HepG2 (cell line): ENCODE data around the gene PLIN4. TPM values are rescaled to one million over a fixed set of nuclear protein-coding genes. Genes with fewer than 3 reads are reported as not detected.
A peak's percentile ranks its signal among the peaks of the same experiment; 100 is the strongest.

Experiments used
- ATF7 ChIP-seq, 2 experiments: fragments of 450-650 bp in 1 of 2; sonication (generic) in 1 of 2; formaldehyde crosslinking in 1 of 2; IDR thresholded peaks; 2 replicates each; pipeline versions ENCODE4 v1.4.0 to v1.6.1; 2016 to 2020; ENCODE audit warnings: antibody characterized with exemption in 1 of 2, mild to moderate bottlenecking in 1 of 2, missing genetic modification reagents in 1 of 2
- GATAD1 ChIP-seq: IDR thresholded peaks from 2 replicates; pipeline ENCODE4 v1.6.1; 2016; ENCODE audit warnings: missing genetic modification reagents, missing compliant biosample characterization
- KAT8 ChIP-seq: IDR thresholded peaks from 2 replicates; pipeline ENCODE4 v1.6.1; 2016; ENCODE audit warnings: missing genetic modification reagents, missing compliant biosample characterization
- PCBP1 ChIP-seq: fragments of 200-400 bp; formaldehyde crosslinking; IDR thresholded peaks from 2 replicates; pipeline ENCODE4 v1.6.1; 2017; ENCODE audit warnings: mild to moderate bottlenecking, low read depth, low read length, borderline replicate concordance
- TAF1 ChIP-seq: sonication (generic); formaldehyde crosslinking; IDR thresholded peaks from 2 replicates; pipeline ENCODE4 v1.4.0; 2020; ENCODE audit warnings: missing genetic modification reagents
- ZNF605 ChIP-seq: sonication (generic); formaldehyde crosslinking; IDR thresholded peaks from 2 replicates; pipeline ENCODE4 v1.8.0; 2022; ENCODE audit warnings: mild to moderate bottlenecking, missing genetic modification reagents
- polyA plus RNA-seq, 8 experiments: library from polyadenylated mRNA; depleted of rRNA in 3 of 8; stranded (reverse) in 7 of 8; unstranded in 1 of 8; fragments of >200 nt; fragmentation: Illumina TruSeq in 4 of 8; extraction: Trizol in 4 of 8; gene quantifications; 2 replicates each; pipeline versions ENCODE4 v1.2.1 to v1.2.3, GENCODE V29; 2011 to 2016; ENCODE audit warnings: low read depth in 4 of 8, missing spikeins in 1 of 8, mixed read lengths in 1 of 8; ENCODE audit not compliant: insufficient read depth in 1 of 8
- total RNA-seq, 5 experiments: library from RNA; depleted of rRNA; stranded (reverse); fragments of >200 nt; fragmentation: Illumina TruSeq; extraction: Trizol; gene quantifications; 2 replicates each; pipeline ENCODE4 v1.2.3, GENCODE V29; 2016; ENCODE audit warnings: low read depth in 1 of 5
- TF ChIP-seq, protein P1 (sequence below): sonication (generic); formaldehyde crosslinking; IDR thresholded peaks from one replicate; pipeline ENCODE4 v1.5.1; 2020; ENCODE audit warnings: mild to moderate bottlenecking, missing genetic modification reagents; ENCODE audit errors: not compliant biosample characterization
- TF ChIP-seq, protein P2 (sequence below): IDR thresholded peaks from 2 replicates; pipeline ENCODE4 v1.6.1; 2018; ENCODE audit warnings: missing genetic modification reagents
- TF ChIP-seq, protein P3 (sequence below): IDR thresholded peaks from 2 replicates; pipeline ENCODE4 v1.6.1; 2012; ENCODE audit warnings: low read length, improper control_type of control experiment
- TF ChIP-seq, protein P4 (sequence below): IDR thresholded peaks from 2 replicates; pipeline ENCODE4 v1.6.1; 2016; ENCODE audit warnings: control low read depth
- TF ChIP-seq, protein P5 (sequence below): fragments of 450-650 bp; IDR thresholded peaks from 2 replicates; pipeline ENCODE4 v1.6.1; 2017; ENCODE audit warnings: mild to moderate bottlenecking

The PLIN4 gene
- total and polyA plus RNA-seq, 2 of the 13 experiments (the other 11 are each of a cell fraction or from before 2014, with no cell fraction given), result 1.1 to 1.3 TPM

DNA sequence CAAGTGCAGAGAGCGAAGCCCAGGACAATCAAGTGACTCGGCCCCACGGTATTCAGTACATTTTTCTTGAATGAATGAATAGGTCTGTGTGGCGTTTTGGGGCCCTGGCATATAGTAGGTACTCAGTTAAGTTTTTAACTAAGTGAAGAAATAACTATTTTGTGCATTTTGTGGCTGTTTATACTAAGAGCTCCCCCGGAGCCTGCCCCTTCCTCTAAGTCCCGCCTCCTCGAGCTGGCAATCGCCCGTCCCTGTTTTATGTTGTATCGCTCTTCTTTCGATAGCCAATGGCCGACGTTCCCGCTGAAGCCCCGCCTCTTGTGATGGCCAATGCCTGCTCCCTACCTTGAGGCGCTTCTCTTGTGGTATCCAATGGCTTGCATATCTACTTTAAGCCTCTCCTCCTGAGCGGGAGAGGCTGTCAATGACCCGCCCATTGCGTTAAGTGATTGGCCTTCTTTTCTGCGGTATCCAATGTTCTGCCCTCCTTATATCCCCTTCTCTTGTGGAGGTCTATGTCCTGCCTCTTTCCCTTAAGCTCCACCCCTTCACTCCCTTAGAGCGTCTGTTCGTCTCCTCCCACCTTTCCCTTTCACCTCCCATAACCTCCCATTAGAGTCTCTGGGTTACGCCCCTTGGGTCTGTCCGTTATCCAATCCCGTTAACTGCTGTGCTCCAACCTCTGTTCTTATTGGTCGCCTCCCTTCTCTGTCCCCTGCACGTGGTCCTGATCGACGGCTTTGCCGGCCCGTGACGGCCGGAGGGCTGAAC lies 46.7 kb downstream of the PLIN4 start (continued):
- TF ChIP-seq, protein P1, sequence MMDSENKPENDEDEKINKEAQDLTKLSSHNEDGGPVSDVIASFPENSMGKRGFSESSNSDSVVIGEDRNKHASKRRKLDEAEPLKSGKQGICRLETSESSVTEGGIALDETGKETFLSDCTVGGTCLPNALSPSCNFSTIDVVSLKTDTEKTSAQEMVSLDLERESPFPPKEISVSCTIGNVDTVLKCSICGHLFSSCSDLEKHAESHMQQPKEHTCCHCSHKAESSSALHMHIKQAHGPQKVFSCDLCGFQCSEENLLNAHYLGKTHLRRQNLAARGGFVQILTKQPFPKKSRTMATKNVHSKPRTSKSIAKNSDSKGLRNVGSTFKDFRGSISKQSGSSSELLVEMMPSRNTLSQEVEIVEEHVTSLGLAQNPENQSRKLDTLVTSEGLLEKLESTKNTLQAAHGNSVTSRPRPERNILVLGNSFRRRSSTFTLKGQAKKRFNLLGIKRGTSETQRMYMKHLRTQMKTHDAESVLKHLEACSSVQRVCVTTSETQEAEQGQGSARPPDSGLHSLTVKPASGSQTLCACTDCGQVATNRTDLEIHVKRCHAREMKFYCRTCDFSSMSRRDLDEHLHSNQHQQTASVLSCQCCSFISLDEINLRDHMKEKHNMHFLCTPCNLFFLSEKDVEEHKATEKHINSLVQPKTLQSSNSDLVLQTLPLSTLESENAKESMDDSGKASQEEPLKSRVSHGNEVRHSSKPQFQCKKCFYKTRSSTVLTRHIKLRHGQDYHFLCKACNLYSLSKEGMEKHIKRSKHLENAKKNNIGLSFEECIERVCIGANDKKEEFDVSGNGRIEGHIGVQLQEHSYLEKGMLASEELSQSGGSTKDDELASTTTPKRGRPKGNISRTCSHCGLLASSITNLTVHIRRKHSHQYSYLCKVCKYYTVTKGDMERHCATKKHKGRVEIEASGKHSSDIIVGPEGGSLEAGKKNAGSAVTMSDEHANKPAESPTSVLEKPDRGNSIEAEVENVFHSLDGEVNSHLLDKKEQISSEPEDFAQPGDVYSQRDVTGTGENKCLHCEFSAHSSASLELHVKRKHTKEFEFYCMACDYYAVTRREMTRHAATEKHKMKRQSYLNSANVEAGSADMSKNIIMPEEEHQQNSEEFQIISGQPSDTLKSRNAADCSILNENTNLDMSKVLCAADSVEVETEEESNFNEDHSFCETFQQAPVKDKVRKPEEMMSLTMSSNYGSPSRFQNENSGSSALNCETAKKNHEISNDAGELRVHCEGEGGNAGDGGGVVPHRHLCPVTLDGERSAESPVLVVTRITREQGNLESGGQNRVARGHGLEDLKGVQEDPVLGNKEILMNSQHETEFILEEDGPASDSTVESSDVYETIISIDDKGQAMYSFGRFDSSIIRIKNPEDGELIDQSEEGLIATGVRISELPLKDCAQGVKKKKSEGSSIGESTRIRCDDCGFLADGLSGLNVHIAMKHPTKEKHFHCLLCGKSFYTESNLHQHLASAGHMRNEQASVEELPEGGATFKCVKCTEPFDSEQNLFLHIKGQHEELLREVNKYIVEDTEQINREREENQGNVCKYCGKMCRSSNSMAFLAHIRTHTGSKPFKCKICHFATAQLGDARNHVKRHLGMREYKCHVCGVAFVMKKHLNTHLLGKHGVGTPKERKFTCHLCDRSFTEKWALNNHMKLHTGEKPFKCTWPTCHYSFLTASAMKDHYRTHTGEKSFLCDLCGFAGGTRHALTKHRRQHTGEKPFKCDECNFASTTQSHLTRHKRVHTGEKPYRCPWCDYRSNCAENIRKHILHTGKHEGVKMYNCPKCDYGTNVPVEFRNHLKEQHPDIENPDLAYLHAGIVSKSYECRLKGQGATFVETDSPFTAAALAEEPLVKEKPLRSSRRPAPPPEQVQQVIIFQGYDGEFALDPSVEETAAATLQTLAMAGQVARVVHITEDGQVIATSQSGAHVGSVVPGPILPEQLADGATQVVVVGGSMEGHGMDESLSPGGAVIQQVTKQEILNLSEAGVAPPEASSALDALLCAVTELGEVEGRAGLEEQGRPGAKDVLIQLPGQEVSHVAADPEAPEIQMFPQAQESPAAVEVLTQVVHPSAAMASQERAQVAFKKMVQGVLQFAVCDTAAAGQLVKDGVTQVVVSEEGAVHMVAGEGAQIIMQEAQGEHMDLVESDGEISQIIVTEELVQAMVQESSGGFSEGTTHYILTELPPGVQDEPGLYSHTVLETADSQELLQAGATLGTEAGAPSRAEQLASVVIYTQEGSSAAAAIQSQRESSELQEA (CRISPR knock-in tag), result no peak
- peak; percentile 17; the same call in 1 of the 2 replicates for TF ChIP-seq TAF1 (CRISPR knock-in tag)
- TF ChIP-seq, protein P2, sequence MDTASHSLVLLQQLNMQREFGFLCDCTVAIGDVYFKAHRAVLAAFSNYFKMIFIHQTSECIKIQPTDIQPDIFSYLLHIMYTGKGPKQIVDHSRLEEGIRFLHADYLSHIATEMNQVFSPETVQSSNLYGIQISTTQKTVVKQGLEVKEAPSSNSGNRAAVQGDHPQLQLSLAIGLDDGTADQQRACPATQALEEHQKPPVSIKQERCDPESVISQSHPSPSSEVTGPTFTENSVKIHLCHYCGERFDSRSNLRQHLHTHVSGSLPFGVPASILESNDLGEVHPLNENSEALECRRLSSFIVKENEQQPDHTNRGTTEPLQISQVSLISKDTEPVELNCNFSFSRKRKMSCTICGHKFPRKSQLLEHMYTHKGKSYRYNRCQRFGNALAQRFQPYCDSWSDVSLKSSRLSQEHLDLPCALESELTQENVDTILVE, result peak; percentile 30; the same call in 1 of the 2 replicates
- peak; percentile 47 for TF ChIP-seq ZNF605 (CRISPR knock-in tag)
- TF ChIP-seq GATAD1 (CRISPR knock-in tag), result peak; percentile 39
- no peak for TF ChIP-seq ATF7 (IDR thresholded peaks at IDR 0.05)
- no peak for TF ChIP-seq ATF7 (CRISPR knock-in tag; IDR thresholded peaks at IDR 0.05)
- TF ChIP-seq, protein P3, sequence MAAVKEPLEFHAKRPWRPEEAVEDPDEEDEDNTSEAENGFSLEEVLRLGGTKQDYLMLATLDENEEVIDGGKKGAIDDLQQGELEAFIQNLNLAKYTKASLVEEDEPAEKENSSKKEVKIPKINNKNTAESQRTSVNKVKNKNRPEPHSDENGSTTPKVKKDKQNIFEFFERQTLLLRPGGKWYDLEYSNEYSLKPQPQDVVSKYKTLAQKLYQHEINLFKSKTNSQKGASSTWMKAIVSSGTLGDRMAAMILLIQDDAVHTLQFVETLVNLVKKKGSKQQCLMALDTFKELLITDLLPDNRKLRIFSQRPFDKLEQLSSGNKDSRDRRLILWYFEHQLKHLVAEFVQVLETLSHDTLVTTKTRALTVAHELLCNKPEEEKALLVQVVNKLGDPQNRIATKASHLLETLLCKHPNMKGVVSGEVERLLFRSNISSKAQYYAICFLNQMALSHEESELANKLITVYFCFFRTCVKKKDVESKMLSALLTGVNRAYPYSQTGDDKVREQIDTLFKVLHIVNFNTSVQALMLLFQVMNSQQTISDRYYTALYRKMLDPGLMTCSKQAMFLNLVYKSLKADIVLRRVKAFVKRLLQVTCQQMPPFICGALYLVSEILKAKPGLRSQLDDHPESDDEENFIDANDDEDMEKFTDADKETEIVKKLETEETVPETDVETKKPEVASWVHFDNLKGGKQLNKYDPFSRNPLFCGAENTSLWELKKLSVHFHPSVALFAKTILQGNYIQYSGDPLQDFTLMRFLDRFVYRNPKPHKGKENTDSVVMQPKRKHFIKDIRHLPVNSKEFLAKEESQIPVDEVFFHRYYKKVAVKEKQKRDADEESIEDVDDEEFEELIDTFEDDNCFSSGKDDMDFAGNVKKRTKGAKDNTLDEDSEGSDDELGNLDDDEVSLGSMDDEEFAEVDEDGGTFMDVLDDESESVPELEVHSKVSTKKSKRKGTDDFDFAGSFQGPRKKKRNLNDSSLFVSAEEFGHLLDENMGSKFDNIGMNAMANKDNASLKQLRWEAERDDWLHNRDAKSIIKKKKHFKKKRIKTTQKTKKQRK, result peak; percentile 84
- TF ChIP-seq, protein P4, sequence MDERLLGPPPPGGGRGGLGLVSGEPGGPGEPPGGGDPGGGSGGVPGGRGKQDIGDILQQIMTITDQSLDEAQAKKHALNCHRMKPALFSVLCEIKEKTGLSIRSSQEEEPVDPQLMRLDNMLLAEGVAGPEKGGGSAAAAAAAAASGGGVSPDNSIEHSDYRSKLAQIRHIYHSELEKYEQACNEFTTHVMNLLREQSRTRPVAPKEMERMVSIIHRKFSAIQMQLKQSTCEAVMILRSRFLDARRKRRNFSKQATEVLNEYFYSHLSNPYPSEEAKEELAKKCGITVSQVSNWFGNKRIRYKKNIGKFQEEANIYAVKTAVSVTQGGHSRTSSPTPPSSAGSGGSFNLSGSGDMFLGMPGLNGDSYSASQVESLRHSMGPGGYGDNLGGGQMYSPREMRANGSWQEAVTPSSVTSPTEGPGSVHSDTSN, result peak; percentile 97
- no peak for TF ChIP-seq PCBP1
- TF ChIP-seq, protein P5, sequence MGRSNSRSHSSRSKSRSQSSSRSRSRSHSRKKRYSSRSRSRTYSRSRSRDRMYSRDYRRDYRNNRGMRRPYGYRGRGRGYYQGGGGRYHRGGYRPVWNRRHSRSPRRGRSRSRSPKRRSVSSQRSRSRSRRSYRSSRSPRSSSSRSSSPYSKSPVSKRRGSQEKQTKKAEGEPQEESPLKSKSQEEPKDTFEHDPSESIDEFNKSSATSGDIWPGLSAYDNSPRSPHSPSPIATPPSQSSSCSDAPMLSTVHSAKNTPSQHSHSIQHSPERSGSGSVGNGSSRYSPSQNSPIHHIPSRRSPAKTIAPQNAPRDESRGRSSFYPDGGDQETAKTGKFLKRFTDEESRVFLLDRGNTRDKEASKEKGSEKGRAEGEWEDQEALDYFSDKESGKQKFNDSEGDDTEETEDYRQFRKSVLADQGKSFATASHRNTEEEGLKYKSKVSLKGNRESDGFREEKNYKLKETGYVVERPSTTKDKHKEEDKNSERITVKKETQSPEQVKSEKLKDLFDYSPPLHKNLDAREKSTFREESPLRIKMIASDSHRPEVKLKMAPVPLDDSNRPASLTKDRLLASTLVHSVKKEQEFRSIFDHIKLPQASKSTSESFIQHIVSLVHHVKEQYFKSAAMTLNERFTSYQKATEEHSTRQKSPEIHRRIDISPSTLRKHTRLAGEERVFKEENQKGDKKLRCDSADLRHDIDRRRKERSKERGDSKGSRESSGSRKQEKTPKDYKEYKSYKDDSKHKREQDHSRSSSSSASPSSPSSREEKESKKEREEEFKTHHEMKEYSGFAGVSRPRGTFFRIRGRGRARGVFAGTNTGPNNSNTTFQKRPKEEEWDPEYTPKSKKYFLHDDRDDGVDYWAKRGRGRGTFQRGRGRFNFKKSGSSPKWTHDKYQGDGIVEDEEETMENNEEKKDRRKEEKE, result no peak
- TF ChIP-seq KAT8 (CRISPR knock-in tag), result peak; percentile 61; the same call in 1 of the 2 replicates
